DOHH2 (cell line): Measurements from ENCODE around the gene MICAL2.

ENCODE experiments used
- H3F3A ChIP-seq: fragments of 200-600 bp; sonication (generic), shearing (Covaris generic); 2 replicates; pipeline ENCODE4 v1.6.0; 2016; ENCODE audit warnings: antibody characterized with exemption, mild to moderate bottlenecking; ENCODE audit not compliant: control insufficient read depth, insufficient read depth
- H3K27ac ChIP-seq: fragments of 200-600 bp; sonication (generic); 2 replicates; pipeline ENCODE4 v1.5.1; 2014; ENCODE audit warnings: low read depth, mild to moderate bottlenecking, low read length, moderate library complexity
- H3K27me3 ChIP-seq: fragments of 200-600 bp; sonication (generic); 2 replicates; pipeline ENCODE4 v1.6.1; 2014; ENCODE audit warnings: mild to moderate bottlenecking, low read length, mixed read lengths; ENCODE audit not compliant: control insufficient read depth
- H3K36me3 ChIP-seq: fragments of 200-600 bp; sonication (generic); 2 replicates; pipeline ENCODE4 v1.6.1; 2014; ENCODE audit warnings: mild to moderate bottlenecking, low read length, moderate library complexity, mixed read lengths; ENCODE audit not compliant: control insufficient read depth
- H3K4me1 ChIP-seq: fragments of 200-600 bp; sonication (generic); 2 replicates; pipeline ENCODE4 v1.6.1; 2014; ENCODE audit warnings: mild to moderate bottlenecking, low read length, mixed read lengths; ENCODE audit not compliant: control insufficient read depth
- H3K4me2 ChIP-seq: fragments of 200-600 bp; sonication (generic); 2 replicates; pipeline ENCODE4 v1.6.0; 2014; ENCODE audit warnings: mild to moderate bottlenecking, low read length, moderate library complexity
- H3K4me3 ChIP-seq: fragments of 200-600 bp; sonication (generic); 2 replicates; pipeline ENCODE4 v1.5.1; 2014; ENCODE audit warnings: mild to moderate bottlenecking, low read length, mixed read lengths
- H3K79me2 ChIP-seq: fragments of 200-600 bp; sonication (generic); 2 replicates; pipeline ENCODE4 v1.6.1; 2014; ENCODE audit warnings: mild to moderate bottlenecking, low read length, mixed read lengths; ENCODE audit not compliant: control insufficient read depth
- H3K9me2 ChIP-seq: fragments of 200-600 bp; sonication (generic); replicated peaks from 2 replicates; pipeline ENCODE4 v1.6.1; 2014; ENCODE audit warnings: mild to moderate bottlenecking, low read length, mixed read lengths; ENCODE audit not compliant: control insufficient read depth
- H3K9me3 ChIP-seq: fragments of 200-600 bp; sonication (generic); 2 replicates; pipeline ENCODE4 v1.6.1; 2014; ENCODE audit warnings: antibody characterized with exemption, low read length, mixed read lengths; ENCODE audit not compliant: control insufficient read depth, insufficient read depth
- H4K20me1 ChIP-seq: fragments of 200-600 bp; sonication (generic); 2 replicates; pipeline ENCODE4 v1.6.0; 2014; ENCODE audit warnings: low read depth, mild to moderate bottlenecking, antibody characterized with exemption, low read length, moderate library complexity; ENCODE audit not compliant: control insufficient read depth, insufficient read depth
- CTCF ChIP-seq: fragments of 200-600 bp; sonication (generic); IDR thresholded peaks from one replicate; pipeline ENCODE4 v1.5.1; 2014; ENCODE audit warnings: antibody characterized with exemption, mild to moderate bottlenecking, low read depth, low read length; ENCODE audit not compliant: poor library complexity, severe bottlenecking
- EZH2phosphoT487 ChIP-seq: fragments of 200-600 bp; sonication (generic); IDR thresholded peaks from 2 replicates; pipeline ENCODE4 v1.6.1; 2017; ENCODE audit warnings: borderline replicate concordance, mild to moderate bottlenecking, antibody characterized with exemption, low read length, moderate library complexity, mixed read lengths

The MICAL2 gene

GRCh38 chr11:12140186-12140793, 29.9 kb downstream of the MICAL2 start:
- H3K4me1 ChIP-seq = no peaks in the 10 kb centered on the region
- H3K4me3 ChIP-seq = no peak overlapping the region
- H3K27ac ChIP-seq = no peak overlapping the region
- no peaks in the 10 kb centered on the region for H3K36me3 ChIP-seq
- no peaks in the 10 kb centered on the region for H3K79me2 ChIP-seq
- H3K9me2 ChIP-seq = no peaks in the 10 kb centered on the region
- TF ChIP-seq EZH2phosphoT487 (no peak), CTCF (no peak)
- no peaks in the 10 kb centered on the region for H3K27me3 ChIP-seq
- no peak overlapping the region for H3K4me2 ChIP-seq
- H3K9me3 ChIP-seq = no peaks in the 10 kb centered on the region
- no peaks in the 10 kb centered on the region for H3F3A ChIP-seq
- no peaks in the 10 kb centered on the region for H4K20me1 ChIP-seq

- no peak overlapping the region for H3K4me2 ChIP-seq
- H3K36me3 ChIP-seq = no peaks in the 10 kb centered on the region
- no peak for TF ChIP-seq CTCF
- TF ChIP-seq EZH2phosphoT487 = no peak
These were observed 30.9 kb downstream of the MICAL2 start for GRCh38 chr11:12141283-12141682.

GRCh38 chr11:12142176-12142575, 31.8 kb downstream of the MICAL2 start:
- Histone ChIP-seq H3K27me3 (no peaks in the 10 kb centered on the region), H3K9me3 (no peaks in the 10 kb centered on the region), H3K4me2 (no peak overlapping the region), H3K27ac (no peak overlapping the region), H3F3A (no peaks in the 10 kb centered on the region), H3K4me3 (no peak overlapping the region), H3K4me1 (no peaks in the 10 kb centered on the region), H3K36me3 (no peaks in the 10 kb centered on the region), H4K20me1 (no peaks in the 10 kb centered on the region), H3K9me2 (no peaks in the 10 kb centered on the region), H3K79me2 (no peaks in the 10 kb centered on the region)
- no peak for TF ChIP-seq CTCF

More at GRCh38 chr11:12141283-12141682, 30.9 kb downstream of the MICAL2 start:
- H3K79me2 ChIP-seq = no peaks in the 10 kb centered on the region
- no peaks in the 10 kb centered on the region for H3K9me3 ChIP-seq
- H3K9me2 ChIP-seq = no peaks in the 10 kb centered on the region
- H3K4me1 ChIP-seq = no peaks in the 10 kb centered on the region
- H3K27me3 ChIP-seq = no peaks in the 10 kb centered on the region
- H4K20me1 ChIP-seq = no peaks in the 10 kb centered on the region
- no peak overlapping the region for H3K27ac ChIP-seq
- no peaks in the 10 kb centered on the region for H3F3A ChIP-seq
- no peak overlapping the region for H3K4me3 ChIP-seq

DNA sequence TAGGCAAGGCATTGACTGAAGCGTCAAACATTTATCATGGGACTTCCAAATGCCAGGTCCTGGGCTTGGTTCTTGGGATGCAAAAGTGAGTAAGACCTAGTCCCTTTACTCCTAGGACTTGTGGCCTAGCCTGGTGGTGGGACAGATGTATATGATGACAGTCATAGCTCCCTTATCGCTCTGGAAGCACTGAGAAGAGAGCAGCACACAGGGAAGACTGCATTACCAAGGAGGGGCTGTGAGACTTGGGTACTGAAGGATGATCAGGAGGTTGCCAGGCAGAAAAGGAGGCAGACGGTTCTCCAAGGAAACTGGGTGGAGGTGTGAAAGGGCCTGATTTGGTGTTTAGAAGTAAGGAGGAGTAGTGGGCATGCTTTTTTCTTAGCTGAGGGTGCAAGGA, 32.5 kb downstream of the MICAL2 start:
- no peaks in the 10 kb centered on the region for H3F3A ChIP-seq
- no peak for TF ChIP-seq CTCF
- no peaks in the 10 kb centered on the region for H3K27me3 ChIP-seq
- no peak overlapping the region for H3K27ac ChIP-seq
- H4K20me1 ChIP-seq = no peaks in the 10 kb centered on the region
- no peaks in the 10 kb centered on the region for H3K36me3 ChIP-seq
- H3K4me1 ChIP-seq = no peaks in the 10 kb centered on the region
- no peak overlapping the region for H3K4me2 ChIP-seq
- H3K4me3 ChIP-seq = no peak overlapping the region
- H3K9me3 ChIP-seq = no peaks in the 10 kb centered on the region
- no peaks in the 10 kb centered on the region for H3K79me2 ChIP-seq
- no peaks in the 10 kb centered on the region for H3K9me2 ChIP-seq
